Activated CD4-positive, alpha-beta T cell treated with anti-CD3 and anti-CD28 coated beads for 24 hours (primary cell): ENCODE measurements around the gene ATG5.
"Not testable (repeated sequence)": the region's sequence is repeated elsewhere in the genome, so short reads cannot be mapped to it uniquely, and the experiment has no call there.

Source experiments
- DNase-seq, 2 donors: peaks; one replicate each; pipeline ENCODE4 v3.0.0-alpha.2; 2020; ENCODE audit warnings: low read depth in 2 of 2

ATG5 gene

DNA sequence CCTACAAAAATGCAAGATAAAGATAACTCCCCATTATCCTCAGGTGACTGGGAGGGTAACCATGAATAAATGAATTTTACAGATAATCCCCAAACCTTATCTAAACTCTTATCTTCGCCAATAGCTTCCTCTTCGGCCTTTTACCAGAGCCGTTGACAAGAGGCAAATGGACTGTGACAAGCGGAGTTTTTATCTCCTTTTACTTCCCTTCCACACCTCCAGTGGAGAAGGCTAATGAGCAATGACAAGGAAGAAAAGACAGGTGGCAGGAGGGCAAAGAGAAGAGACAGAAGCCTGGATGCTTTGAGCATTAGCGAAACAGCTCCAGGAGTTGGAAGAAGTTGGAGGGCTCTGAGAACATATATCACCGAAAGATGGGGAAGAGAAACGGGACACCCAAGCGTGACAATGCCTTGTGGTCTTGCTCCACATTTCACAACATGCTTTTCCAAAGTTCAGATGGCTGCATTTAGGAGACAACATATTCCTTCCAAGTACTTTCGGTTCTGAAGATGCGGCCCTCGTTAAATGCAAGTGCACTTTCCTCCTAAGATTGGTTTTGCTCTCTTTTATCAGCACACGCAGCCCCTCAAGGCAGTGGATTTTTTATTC is 170.2 kb downstream of the ATG5 start:
- DNase-seq: no peak

DNA sequence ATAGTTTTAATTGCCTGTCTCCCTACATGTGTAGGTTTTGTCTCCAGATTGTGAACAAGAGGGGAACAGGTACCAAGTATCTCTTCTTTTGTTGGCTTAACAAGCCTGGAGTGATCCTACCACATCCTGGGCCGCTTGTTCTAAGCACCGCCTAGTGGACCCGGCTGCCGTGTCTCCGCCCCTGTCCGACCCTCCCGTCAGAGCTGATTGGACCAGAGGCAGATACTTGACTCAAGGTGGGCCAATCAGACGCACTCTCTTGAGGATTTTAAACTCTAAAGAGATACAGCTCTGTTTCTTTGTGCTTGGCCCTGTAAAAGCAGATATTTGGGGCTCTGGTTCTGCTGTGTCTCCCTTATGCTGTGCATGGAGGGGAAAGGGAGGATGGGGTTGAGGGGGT is 171.2 kb downstream of the ATG5 start:
- no peak for DNase-seq

DNA sequence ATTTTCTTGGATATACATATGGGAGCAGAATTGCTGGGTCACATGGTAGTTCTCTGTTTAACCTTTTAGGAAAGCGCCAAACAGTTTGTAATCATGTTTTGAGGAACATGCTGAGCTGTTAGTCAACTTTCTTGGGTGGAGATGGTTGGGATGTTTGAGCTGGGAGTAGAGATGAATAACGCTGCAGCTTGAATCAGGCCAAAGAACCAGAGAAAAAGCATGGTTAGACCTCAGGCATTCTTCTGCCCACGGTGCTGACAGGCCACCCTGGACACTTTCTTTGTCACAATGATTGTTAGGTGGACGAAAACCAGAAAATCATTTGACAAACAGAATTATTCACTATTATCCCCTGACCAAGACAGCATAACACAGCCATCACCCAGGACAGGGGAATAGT is 172.6 kb downstream of the ATG5 start:
- DNase-seq: no peak

DNA sequence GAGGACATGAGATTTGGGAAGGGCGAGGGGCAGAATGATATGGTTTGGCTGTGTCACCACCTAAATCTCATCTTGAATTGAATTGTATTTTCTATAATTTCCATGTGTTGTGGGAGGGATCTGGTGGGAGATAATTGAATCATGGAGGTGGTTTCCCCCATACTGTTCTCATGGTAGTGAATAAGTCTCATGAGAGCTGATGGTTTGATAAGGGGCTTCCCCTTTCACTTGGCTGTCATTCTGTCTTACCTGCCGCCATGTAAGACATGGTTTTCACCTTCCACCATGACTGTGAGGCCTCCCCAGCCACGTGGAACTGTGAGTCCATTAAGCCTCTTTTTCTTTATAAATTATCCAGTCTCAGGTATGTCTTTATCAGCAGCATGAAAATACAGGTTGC is 173.1 kb downstream of the ATG5 start:
- not testable (repeated sequence) for DNase-seq

DNA sequence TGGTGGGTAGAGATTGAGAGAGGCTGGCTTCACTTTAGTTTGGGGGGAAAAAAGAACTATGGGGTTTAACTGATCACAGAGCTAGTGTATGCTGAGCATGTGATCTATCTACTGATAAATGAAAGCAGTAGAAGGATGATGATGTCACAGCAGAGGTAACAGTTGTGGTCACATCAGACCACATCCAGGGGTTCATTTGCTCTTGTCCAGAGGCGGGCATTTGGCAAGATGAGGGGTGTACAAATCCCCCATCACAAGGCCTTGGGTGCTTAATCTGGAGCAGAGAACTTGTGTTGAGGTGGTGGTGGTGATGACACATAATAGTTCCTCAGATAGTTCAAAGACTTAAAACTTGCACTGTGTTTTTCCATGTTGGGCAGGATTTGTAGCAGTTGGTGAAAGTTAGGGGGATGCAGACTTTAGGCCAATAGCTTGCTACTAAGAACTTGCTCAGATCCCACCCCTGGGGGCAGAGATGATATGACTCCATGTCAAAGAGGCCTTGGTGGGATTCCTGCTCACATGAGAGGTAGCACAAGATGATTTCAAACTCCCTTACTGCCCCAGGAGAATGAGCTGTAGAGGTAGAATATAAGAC is 176.0 kb downstream of the ATG5 start:
- no peak for DNase-seq

DNA sequence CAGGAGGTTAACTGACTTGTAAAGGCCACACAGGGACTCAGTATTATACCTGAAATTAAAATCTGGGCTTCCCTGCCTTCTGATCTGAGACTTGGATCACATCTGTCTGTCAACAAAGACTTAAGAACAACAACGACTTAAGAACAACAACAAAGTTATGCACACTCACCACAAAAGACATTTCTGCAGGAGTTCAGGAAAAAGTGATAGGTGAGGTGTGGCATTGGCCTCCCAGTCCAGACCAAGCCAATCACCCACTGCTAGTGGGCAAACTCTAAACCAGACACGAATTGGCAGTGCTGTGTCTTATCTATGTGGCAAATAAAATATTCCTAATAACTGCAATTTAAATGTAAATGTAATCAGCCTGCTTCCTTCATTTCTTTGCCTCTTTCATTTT is 178.1 kb downstream of the ATG5 start:
- no peak for DNase-seq

DNA sequence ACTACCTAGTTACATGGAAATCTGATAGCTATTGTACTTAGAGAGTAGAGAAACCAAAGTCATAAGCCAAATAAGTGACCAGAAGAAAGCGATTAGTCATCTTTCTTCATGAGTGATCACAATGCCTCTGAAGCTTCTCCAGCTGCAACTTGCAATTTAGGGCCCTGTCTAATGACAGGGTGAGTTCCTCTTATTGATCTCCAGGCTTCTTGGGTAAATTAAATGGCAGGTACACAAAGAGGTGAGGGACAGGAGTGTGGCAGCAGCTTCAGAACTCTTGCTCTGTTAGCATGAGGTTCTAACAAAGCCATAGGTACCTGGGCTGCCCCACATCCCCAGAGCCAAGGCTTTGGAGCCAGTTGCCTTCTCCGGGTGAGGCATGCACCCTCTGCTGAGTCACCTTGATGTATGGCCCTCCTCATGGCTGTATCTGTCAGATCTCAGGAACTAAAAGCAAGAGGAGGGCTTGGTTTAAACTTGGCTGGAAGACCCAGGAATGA is 178.7 kb downstream of the ATG5 start:
- no peak for DNase-seq

DNA sequence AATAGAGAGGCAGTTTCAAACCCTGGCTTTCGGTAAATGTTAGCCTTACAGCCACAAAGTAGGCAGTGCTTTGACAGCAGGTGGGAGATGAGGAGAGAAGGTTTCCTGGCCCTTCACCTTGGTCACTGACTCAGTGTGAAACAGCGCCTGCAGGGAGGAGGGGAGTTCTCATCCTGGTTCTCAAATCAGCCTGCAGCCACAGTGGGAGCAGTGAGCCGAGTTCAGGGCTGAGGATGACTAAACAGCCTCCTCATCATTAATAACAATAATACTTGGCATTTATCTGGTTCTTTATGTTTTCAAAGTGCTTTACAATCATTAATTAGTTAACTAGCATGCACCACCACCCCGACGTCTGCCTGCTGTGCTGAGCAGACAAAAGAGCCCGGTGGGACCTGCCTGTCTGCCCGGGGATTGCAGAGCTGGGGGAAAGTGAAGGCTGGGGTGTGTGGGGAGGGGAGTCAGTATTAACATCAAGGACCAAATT is 179.8 kb downstream of the ATG5 start:
- no peak for DNase-seq

DNA sequence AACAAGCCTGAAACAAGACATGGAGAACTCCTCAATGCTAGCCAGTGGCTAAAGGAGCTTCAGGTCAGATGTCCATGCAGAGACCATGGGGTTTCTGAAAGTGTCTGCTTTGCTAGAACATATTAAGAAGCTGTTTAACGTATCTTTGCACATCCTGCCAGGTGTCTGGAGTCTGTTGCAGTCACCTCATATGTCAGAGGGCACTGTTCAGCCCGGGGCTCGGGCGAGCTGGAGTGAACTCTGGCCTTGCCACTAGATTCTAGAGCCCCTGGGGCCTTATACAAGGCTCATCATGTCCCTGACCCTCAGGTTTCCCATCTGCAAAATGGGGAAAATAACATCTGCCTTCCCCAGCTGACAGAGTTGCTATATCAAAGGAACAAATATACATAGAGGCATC is 180.4 kb downstream of the ATG5 start:
- DNase-seq: no peak

DNA sequence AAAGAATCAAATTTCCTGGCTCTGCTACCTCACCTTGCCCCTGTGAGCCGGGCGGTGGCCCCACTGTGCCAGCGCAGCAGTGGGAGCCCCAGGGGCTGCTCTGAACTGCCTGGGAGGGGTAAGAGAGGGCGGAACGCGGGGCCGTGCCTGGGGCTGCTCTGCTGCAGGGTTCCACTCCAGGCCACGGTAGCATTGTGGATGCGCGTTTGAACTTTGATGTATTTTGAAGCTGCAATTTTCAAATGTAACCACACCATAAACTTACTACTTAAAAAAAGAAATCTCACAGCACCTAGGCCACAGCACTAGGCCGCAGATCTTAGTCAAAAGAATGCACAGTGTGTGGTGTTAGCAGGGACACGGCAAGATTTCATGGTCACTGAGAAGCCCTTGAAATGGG is 181.9 kb downstream of the ATG5 start:
- no peak for DNase-seq

DNA sequence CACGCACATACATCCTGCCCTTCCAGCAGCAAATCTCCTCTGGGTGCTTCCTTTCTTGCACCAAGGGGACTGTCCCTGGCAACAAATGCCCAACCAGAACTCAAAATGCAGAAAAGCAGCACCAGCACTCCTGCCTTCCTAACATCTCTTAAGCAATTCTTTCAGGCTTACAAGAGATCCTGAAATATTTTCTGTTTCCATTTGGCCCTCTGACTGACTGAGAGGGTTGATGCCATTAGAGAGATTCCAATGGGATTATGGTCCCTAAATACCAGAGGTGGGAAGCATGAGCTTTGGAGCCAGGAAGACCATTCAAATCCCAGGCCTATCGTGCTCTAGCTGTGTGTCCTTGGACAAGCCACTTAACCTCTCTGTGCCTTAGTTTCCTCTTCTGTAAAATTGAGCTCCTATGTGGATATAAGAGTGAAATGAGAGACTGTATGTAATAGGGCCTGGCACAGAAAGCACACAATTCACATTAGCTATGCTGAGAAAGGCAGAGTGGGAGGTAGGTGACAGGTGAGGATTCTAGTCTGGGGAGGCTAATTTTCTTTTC is 182.6 kb downstream of the ATG5 start:
- no peak for DNase-seq

DNA sequence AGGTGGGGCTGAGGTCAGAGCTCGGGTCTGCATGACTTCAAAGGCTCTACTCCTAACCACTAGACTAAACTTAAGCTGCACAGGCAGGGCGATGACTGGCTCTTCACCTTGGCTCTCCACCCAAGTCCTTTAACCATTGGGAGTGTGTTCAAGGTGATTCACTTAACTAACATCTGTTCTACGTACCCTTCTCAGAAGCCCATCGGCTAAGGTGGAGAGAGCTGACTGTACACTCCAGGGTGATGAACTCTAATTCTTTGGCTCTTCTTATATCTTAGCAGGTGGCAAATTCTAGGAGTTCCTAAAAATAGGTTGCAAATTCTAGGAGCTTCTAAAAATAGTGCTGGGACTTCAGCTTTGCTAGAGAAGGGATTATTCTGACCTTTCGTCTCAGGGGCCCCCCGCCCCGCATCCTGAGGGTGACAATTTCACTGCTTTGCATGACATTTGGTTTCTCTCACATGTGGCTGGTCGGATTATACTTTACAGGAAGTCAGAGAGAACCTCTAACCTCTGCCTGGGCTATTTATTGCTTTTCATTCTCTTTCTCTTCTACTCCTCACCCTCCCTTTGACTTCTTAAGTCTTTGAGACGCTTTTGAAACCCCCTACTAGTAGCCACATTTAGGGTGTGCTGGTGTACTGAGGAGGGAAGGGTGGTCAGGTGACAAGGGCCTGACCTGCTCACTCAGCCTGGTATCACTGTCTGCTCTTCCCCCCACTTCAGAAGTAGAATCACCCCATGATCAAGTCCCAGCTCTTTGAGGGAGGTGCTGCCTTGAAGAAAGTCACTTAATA is 183.9 kb downstream of the ATG5 start:
- DNase-seq: no peak

DNA sequence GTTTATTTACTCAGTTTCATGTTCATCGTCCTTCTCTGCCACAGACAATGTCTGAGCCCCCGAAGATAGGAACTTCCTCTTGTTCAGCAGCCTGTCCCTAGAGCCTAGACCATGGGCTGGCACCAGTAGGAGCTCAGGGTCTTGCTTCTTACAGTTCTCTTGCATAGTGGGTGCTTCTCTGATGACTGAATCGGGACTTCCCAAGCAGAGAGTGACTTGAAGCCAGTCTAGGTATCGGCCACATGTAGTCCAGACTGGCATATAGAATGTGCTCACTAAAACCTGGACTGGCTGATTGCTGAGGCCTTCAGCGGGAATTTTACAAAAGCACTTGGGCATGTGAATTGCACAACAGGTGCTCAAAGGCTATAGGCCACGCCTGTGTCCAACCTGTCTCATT is 187.4 kb downstream of the ATG5 start:
- no peak for DNase-seq

DNA sequence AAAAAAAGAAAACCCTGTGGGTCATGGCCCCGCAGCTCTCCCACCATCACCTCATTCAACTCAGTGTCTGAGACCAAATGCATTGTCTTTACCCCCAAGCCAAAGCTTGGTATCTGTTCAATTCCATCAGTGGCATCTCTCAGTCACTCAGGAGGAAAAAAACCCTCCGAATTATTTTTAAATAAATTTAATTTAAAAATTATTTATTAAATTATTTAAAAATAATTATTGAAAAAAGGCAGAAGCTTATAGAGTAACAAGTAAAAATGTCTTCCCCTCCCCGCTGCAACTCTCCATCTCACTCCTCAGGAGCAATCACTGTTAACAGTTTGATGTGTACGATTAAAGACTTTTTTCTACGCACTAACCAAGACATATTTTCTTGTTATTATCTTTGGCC is 188.7 kb downstream of the ATG5 start:
- no peak for DNase-seq

DNA sequence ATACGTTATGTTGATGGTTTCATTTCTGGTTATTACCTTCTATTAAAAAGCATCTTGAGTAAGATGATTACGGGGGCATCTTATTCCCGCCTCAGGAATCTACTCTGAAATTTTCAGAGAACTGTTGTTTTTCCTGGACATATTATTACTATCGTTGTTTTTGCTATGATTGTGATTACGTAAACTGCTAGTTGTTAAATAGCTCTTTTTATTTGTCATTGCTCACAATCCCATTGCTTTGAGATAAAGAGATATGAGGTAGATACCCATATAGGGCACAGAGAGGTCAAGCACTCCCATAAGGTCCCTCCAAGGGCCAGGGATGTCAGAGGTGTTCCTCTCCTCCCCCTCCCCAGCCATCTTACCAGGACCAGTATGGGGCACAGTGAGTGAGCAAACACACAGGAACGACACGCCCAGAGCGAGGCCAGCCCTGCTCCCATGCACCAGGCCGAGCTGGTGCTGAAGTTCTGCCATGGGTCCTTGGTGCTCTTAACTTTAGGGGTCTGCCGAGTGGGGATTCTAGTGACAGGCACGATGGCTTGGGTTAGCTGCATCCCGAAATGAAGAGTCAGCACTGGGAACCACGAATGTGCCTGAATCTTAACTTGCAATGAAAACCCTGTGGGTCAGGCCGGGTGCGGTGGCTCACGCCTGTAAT is 189.5 kb downstream of the ATG5 start:
- DNase-seq: no peak

DNA sequence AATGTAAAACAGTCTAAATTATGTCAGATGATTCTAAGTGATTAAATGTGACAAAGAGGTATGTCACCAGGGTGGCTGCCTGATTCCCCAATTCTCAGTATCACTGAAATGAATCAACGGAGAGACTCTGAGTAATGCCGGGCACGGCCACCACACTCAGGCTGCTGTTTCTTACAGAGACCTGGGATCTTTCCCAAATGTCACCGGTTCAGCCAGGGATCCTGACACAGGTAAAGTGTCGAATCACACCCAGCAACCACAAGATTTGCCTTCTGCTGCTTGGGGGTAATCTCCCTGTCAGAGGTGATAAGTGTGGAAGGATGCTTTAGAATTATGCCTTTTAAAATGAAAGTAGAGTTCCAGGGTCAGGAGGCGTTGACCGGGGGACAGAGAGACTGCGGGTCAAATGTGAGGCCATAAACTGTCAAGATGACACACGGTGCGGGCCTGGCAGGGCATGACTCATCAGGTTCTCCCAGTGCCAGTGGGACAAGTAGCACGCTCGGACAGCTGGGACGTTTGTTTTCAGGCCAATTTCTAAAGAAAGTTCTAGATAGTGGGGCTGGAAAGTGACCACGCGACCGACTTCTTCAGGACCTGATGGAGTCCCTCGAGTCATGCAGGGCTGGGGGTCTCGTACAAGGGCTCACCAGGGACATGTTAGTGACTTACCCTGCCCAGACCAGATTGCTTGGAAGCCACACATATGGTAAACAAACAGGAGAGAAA is 190.5 kb downstream of the ATG5 start:
- DNase-seq: no peak
